Measurements from ENCODE around the gene TRPM8. TPM values are rescaled to one million over a fixed set of nuclear protein-coding genes. Genes with fewer than 3 reads are reported as not detected.
"Not testable (repeated sequence)": the region's sequence is repeated elsewhere in the genome, so short reads cannot be mapped to it uniquely, and the experiment has no call there.

Gene TRPM8
- polyA plus RNA-seq, 3 donors, result 0.10 to 0.43 (median 0.13) TPM

DNA sequence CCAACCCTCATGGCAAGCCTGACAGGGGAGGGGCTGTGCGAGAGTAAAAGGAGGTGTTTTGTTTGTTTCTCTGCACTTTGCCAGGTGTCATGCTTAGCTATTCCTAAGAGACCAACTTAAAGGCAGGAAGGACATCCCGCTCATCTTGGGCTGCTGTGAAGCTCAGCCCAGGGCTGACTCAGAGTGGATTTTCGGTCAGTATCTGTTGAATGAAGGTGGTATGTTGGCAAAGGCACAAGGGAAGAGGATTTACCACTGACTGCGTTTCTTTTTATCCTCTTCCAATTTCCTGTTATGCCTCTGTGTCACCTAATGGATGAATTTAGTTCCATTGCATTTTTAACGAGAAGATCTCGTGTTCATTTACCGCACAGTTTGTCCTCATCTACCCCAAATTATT lies 18.9 kb downstream of the TRPM8 start:
- no peak for DNase-seq

DNA sequence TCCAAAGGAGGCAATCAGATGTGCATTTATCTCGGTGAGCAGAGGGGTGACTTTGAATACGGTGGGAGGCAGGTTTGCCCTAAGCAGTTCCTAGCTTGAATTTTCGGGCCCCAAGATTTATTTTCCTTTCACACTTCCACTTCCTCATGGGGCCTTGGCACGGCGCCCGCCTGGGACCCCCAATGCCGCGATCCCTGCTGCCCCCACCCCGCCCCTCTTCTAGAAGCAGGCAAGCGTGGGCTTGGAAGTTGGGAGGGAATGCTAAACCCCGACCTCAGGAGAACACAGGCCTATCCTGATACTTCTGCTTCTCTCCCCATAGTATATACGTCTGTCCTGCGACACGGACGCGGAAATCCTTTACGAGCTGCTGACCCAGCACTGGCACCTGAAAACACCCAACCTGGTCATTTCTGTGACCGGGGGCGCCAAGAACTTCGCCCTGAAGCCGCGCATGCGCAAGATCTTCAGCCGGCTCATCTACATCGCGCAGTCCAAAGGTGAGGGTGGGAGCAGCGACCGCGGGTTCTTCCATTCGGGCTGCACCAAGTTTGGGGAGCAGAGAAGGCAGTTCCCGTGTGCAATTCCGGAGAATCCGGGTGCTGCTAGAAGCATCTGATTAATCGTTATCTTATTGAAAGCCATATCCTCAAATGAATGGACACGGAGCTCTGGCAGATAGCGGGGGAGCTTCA lies 21.6 kb downstream of the TRPM8 start:
- DNase-seq, result peak; percentile 17

DNA sequence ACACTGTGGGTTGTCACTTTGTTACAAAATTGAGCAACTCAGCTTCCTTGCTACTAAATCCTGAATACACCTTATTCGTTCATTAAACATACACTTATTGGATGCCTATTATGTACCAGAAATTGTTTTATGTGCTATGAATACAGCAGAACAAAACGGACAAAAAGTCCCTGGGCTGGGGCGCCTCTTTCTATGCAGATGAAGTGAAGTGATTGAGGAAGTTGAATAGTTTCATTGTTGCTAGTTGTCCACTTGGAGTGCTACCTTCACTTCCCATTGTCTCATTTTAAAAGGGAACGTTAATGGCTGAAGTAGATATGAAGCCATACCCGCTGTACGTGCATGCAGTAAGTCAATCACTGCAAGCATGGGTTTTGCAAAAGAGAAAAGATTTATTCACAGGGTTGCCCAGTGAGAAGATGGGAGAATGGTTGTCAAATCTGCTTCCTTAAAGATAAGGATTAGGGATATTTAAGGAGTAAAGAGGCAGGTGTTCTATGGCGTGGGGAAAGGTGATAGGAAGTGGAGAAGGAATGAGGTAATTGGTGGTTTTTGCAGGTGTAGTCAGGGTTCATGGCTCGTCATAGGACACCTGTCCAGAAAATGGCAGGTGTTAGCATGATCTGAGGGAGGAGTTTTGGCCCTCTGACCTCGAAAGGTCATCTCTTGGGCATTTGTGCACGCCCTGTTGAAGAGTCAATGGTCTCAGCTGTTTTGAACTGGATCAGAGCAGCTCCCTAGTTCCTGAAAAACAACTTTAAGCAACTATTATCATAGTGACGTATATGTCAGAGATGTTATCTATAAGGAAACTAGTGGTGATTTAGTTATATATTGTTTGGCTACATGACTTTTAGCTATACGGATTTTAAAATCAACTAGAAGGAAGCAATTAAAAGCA lies 23.5 kb downstream of the TRPM8 start:
- DNase-seq, result no peak

- DNase-seq, result no peak
These were observed 25.6 kb downstream of the TRPM8 start for GRCh38 chr2:233942731-233943130.

- no peak for DNase-seq
These were observed 27.1 kb downstream of the TRPM8 start for GRCh38 chr2:233944269-233944668.

DNA sequence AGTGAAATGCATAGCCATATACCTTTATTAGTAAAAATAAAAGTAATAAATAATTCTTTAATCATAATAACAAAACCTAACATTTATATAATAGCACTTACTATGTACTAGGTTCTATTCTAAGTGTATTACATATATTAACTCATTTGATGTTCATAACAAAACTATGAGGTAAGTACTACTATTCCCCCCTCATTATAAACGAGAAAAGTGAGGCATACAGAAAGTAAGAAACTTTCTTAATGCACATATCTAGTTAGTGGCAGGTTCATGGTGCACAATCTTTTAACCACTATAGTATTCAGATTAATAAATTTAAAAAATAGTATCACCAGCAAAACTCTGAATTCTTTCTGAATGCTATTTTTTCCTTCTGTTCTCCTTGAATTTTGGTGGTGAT lies 27.5 kb downstream of the TRPM8 start:
- no peak for DNase-seq

DNA sequence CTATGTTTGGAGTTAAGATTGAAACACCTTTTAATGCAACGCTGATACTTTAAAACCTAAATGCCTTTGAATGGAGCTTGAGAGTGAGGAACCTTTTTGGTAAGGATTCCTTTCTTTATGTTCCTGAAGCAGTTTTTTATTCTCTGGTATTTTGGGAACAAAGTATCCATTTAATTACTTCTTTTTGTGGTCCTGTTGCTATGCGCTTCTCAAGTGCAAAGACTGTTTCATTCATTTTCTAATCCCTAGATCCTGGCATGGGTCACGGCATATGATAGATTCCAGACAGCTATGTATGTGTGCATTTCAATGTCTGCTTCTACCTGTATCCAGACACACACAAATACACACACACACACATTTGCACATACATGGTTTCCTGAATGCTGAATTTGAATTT lies 28.0 kb downstream of the TRPM8 start:
- no peak for DNase-seq

GRCh38 chr2:233950078-233950825 lies 33.1 kb downstream of the TRPM8 start:
- no peak for DNase-seq

GRCh38 chr2:233952335-233952734 lies 35.2 kb downstream of the TRPM8 start:
- DNase-seq, result no peak

DNA sequence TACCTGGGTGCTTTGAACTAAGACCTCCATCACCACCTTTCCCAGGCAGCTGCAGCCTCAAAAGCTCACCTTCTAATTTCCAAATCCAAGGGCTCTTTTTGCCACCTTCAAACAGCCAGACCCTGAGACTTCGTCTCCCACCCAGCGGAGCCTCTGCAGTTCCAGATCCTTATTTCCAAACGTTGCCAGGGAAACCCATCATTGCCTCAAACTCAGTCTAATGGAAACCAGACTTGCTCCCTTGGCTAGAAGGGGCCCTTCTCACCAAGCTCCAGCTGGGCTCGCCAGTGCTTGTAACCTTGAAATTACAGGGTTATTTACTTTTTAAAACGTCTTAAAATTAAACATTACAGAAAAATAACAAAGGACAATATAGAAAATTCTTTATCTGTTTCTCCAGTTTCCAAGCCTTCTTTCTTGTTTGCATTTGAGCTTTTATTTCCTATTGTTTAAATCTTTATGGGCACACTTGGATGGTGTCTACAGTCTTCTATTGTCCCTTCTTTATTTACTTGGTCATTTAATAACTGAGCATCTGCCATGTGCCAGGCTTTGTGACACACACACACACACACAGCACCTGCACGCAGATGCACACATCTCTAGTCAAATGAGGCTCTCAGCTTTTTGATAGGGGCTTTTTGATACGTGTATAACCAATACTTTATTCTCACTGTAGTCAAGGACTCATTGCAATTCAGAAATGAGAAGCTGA lies 36.1 kb downstream of the TRPM8 start:
- DNase-seq, result no peak

GRCh38 chr2:233960203-233960602 lies 43.0 kb downstream of the TRPM8 start:
- no peak for DNase-seq

DNA sequence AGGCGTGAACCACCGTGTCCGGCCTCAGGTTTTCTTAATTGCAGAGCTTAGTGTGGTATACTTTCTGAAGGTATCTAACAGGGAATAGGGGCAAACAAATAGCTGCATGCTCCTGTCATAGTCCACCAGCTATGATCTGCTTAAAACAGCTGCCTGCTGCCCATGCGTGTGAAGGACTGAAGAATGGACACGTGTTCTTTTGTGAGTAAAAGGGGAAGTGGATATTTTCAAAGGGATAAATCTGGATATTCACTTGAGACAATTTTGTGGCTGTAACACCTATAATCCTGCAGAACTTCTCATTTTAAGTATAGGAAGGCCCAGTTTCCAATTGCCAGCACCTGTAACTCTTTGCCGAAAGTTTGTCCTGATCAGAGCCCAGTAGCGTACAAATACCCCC lies 44.7 kb downstream of the TRPM8 start:
- no peak for DNase-seq

GRCh38 chr2:233964581-233964980 lies 47.4 kb downstream of the TRPM8 start:
- no peak for DNase-seq

- DNase-seq, result no peak
These were observed 47.9 kb downstream of the TRPM8 start for GRCh38 chr2:233965032-233965603.

DNA sequence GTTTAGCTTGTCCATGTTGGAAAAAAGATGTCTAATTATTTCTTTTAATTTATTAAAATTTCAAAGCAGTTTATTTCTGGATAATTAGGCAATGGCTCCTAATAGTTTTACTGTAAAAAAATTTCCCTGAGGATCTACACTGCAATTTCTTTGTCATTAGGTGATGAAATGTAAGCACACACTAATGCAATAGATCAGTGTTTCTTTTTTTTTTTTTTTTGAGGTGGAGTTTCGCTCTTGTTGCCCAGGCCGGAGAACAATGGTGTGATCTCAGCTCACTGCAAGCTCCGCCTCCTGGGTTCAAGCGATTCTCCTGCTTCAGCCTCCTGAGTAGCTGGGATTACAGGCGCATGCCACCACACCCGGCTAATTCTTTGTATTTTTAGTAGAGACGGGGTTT lies 48.5 kb downstream of the TRPM8 start:
- not testable (repeated sequence) for DNase-seq

DNA sequence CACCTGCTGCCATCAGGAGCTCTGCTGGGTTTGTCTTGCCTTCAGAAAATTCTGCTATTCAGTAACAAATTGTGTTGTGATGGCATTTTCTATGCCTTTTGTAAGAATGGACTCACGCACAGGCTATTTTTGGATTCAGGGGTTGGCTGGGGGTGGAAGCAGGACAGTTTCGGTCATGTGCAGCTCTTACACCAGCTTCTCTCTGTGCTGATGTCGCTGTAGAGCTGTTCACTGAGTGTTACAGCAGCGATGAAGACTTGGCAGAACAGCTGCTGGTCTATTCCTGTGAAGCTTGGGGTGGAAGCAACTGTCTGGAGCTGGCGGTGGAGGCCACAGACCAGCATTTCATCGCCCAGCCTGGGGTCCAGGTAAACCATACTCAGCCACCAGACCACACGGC lies 49.2 kb downstream of the TRPM8 start:
- no peak for DNase-seq

- no peak for DNase-seq
These were observed 50.0 kb downstream of the TRPM8 start for GRCh38 chr2:233967164-233967563.

DNA sequence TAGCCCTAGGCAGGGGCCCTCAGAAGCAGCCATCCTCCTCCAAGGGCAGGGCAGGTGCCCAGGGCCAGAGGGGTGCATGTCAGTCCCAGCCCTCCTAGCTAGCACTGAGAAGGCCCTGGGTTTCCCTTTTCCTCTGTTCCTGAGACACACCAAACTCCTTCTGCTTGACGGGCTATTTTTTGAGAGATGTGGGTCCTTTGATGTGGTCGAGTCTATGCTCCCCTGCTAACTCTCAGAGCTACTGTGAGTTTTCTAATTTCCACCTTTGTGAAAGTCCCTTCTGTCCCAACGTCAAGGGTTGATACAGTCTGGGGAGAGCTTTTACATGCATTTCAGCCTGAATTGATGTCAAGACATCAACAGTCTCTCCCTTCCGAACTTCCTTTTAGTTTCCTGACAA lies 51.4 kb downstream of the TRPM8 start:
- no peak for DNase-seq

- DNase-seq, result not testable (repeated sequence)
These were observed 55.3 kb downstream of the TRPM8 start for GRCh38 chr2:233972460-233972859.

GRCh38 chr2:233972941-233973575 lies 55.9 kb downstream of the TRPM8 start:
- DNase-seq, result no peak

DNA sequence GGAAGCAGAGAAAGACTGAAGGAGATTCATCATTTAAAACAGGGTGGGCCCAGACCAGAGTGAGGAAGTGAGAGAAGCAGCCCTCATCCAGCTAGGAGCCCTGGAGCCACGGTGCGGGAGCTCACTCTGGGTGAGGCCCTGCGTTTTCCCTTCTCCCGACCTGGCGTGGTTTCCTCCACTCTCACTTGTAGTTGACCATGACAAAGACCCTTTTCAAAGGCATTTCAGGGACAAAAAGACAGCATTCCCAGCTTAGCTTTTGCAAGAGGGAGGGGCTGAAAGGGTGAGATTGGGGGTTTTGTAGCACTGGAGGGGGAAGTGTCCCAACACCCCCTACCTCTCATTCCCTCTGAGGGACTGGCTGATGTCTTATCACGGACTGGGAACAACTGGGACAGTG lies 56.6 kb downstream of the TRPM8 start:
- no peak for DNase-seq

All from renal pelvis (tissue), 4 donors.